Small intestine (tissue), 7 donors: Measurements from ENCODE around the gene NDUFS6. TPM values are rescaled to one million over a fixed set of nuclear protein-coding genes. Genes with fewer than 3 reads are reported as not detected.

Source experiments
- DNase-seq, 2 donors: peaks; one replicate each; pipeline versions ENCODE4 v3.0.0 to v3.0.0-alpha.2; 2013
- FAIRE-seq: peaks from 2 replicates; lab custom pipeline; 2012; peaks lifted over from hg19 to GRCh38; lab: Jason Lieb, UNC
- H3K27ac ChIP-seq, 3 donors: one replicate each; pipeline ENCODE4 v1.5.1; 2013; ENCODE audit warnings: low read length in 2 of 3, mild to moderate bottlenecking in 2 of 3, control low read depth in 1 of 3, inconsistent platforms in 1 of 3, low read depth in 1 of 3, moderate library complexity in 1 of 3
- H3K27me3 ChIP-seq, 3 donors: one replicate each; pipeline ENCODE4 v1.6.1; 2013; ENCODE audit warnings: low read length in 3 of 3, inconsistent platforms in 1 of 3; ENCODE audit not compliant: control insufficient read depth in 3 of 3, insufficient read depth in 3 of 3
- H3K36me3 ChIP-seq, 3 donors: one replicate each; pipeline ENCODE4 v1.6.1; 2013; ENCODE audit warnings: low read length in 3 of 3, inconsistent platforms in 1 of 3, low read depth in 1 of 3, mild to moderate bottlenecking in 1 of 3, moderate library complexity in 1 of 3; ENCODE audit not compliant: control insufficient read depth in 3 of 3, insufficient read depth in 2 of 3
- H3K4me1 ChIP-seq, 3 donors: one replicate each; pipeline ENCODE4 v1.6.1; 2013; ENCODE audit warnings: low read length in 2 of 3, inconsistent platforms in 1 of 3, low read depth in 1 of 3, mild to moderate bottlenecking in 1 of 3, moderate library complexity in 1 of 3; ENCODE audit not compliant: control insufficient read depth in 3 of 3, insufficient read depth in 2 of 3
- H3K4me3 ChIP-seq, 3 donors: one replicate each; pipeline ENCODE4 v1.5.1; 2013; ENCODE audit warnings: low read length in 3 of 3, control low read depth in 1 of 3, inconsistent platforms in 1 of 3, low read depth in 1 of 3, mild to moderate bottlenecking in 1 of 3, moderate library complexity in 1 of 3
- H3K9me3 ChIP-seq, 2 donors: one replicate each; pipeline ENCODE4 v1.6.1; 2013; ENCODE audit warnings: low read depth in 1 of 2, low read length in 1 of 2; ENCODE audit not compliant: control insufficient read depth in 2 of 2, insufficient read depth in 1 of 2
- WGBS, 3 donors: extraction: QIAGEN DNeasy Blood & Tissue Kit; methylation state at CpG; one replicate each; pipeline ENCODE4 v1.1.7; 2013; 5-methylcytosine and 5-hydroxymethylcytosine counted together
- polyA plus RNA-seq, 4 donors: library from polyadenylated mRNA; stranded (reverse) in 3 of 4; unstranded in 1 of 4; fragments of 200-250 nt in 3 of 4; fragments of 120-200 nt in 1 of 4; gene quantifications; one replicate each; pipeline versions ENCODE4 v1.2.1 to v1.2.3, GENCODE V29; 2013
- donor health status: healthy with polysubstance abuse.
- donor health status: control.
- donor health status: control.
- donor health status: Bipolar disorder and iron deficiency.
- donor health status: healthy.

The NDUFS6 gene
- polyA plus RNA-seq, 4 donors: 48.3 to 151 (median 113) TPM

GRCh38 chr5:1806974-1807373 is 5.8 kb downstream of the NDUFS6 start:
- H3K36me3 ChIP-seq: peaks cover 18 to 63% (median 34%) of the 10 kb centered on the region in 3 donors
- DNase-seq (no peak), FAIRE-seq (no peak)
- H3K27ac ChIP-seq: no peak overlapping the region
- H3K27me3 ChIP-seq: no peaks in the 10 kb centered on the region
- H3K9me3 ChIP-seq: no peaks in the 10 kb centered on the region
- 89 to 95% (median 92%) methylated on average over 16 of the region's 16 CpGs for WGBS, 3 donors
- H3K4me1 ChIP-seq: no peaks in the 10 kb centered on the region
- no peak overlapping the region for H3K4me3 ChIP-seq

- Histone ChIP-seq H3K4me3 (no peak overlapping the region), H3K4me1 (no peaks in the 10 kb centered on the region), H3K27ac (no peak overlapping the region), H3K27me3 (no peaks in the 10 kb centered on the region), H3K9me3 (no peaks in the 10 kb centered on the region), H3K36me3 (peaks cover 18 to 67% (median 36%) of the 10 kb centered on the region in 3 donors)
- no peak for FAIRE-seq
- DNase-seq: no peak
- WGBS, 3 donors: 91 to 94% (median 92%) methylated on average over 20 of the region's 20 CpGs
Measured at GRCh38 chr5:1807451-1808185, 6.4 kb downstream of the NDUFS6 start.

- FAIRE-seq (no peak), DNase-seq (no peak)
Measured at GRCh38 chr5:1808439-1808838, 7.2 kb downstream of the NDUFS6 start.

GRCh38 chr5:1809416-1810035 is 8.3 kb downstream of the NDUFS6 start:
- no peak for FAIRE-seq
- DNase-seq: no peak
- H3K27me3 ChIP-seq: no peaks in the 10 kb centered on the region
- H3K36me3 ChIP-seq: peaks cover 25 to 70% (median 33%) of the 10 kb centered on the region in 3 donors
- no peak overlapping the region for H3K4me3 ChIP-seq
- no peaks in the 10 kb centered on the region for H3K4me1 ChIP-seq
- H3K27ac ChIP-seq: no peak overlapping the region
- H3K9me3 ChIP-seq: no peaks in the 10 kb centered on the region
- 92 to 96% (median 94%) methylated on average over 32 of the region's 32 CpGs for WGBS, 3 donors

More at GRCh38 chr5:1808439-1808838, 7.2 kb downstream of the NDUFS6 start:
- H3K36me3 ChIP-seq: peaks cover 18 to 70% (median 34%) of the 10 kb centered on the region in 3 donors
- WGBS, 3 donors: 52 to 74% (median 54%) methylated on average over 3 of the region's 3 CpGs
- no peak overlapping the region for H3K4me3 ChIP-seq
- no peaks in the 10 kb centered on the region for H3K9me3 ChIP-seq
- no peaks in the 10 kb centered on the region for H3K4me1 ChIP-seq
- no peaks in the 10 kb centered on the region for H3K27me3 ChIP-seq
- H3K27ac ChIP-seq: no peak overlapping the region

GRCh38 chr5:1810581-1811101 is 9.4 kb downstream of the NDUFS6 start:
- Histone ChIP-seq H3K4me1 (no peaks in the 10 kb centered on the region), H3K36me3 (peaks cover 30 to 73% (median 32%) of the 10 kb centered on the region in 3 donors), H3K4me3 (no peak overlapping the region), H3K9me3 (no peaks in the 10 kb centered on the region), H3K27ac (no peak overlapping the region), H3K27me3 (no peaks in the 10 kb centered on the region)
- FAIRE-seq: no peak
- no peak for DNase-seq
- 95 to 96% (median 96%) methylated on average over 10 of the region's 10 CpGs for WGBS, 3 donors

- Histone ChIP-seq H3K4me3 (no peak overlapping the region), H3K9me3 (peaks cover 0 to 4% of the 10 kb centered on the region in 2 donors), H3K4me1 (no peaks in the 10 kb centered on the region), H3K27ac (no peak overlapping the region), H3K27me3 (no peaks in the 10 kb centered on the region), H3K36me3 (peaks cover 27 to 68% (median 40%) of the 10 kb centered on the region in 3 donors)
- no peak for FAIRE-seq
- WGBS, 3 donors: 95 to 96% (median 95%) methylated on average over 30 of the region's 30 CpGs
- DNase-seq: no peak
Measured at GRCh38 chr5:1814183-1815020, 13.2 kb downstream of the NDUFS6 start.

GRCh38 chr5:1815071-1815786 is 14.0 kb downstream of the NDUFS6 start:
- WGBS, 3 donors: 96 to 99% (median 98%) methylated on average over 18 of the region's 18 CpGs
- Histone ChIP-seq H3K4me1 (no peaks in the 10 kb centered on the region), H3K27me3 (no peaks in the 10 kb centered on the region), H3K4me3 (no peak overlapping the region), H3K27ac (no peak overlapping the region), H3K36me3 (peaks cover 25 to 63% (median 37%) of the 10 kb centered on the region in 3 donors), H3K9me3 (peaks cover 0 to 4% of the 10 kb centered on the region in 2 donors)
- no peak for DNase-seq
- FAIRE-seq: no peak
